Cardiac muscle cell (in vitro differentiated cells and primary cell): ENCODE data around the gene CCDC77. TPM values are rescaled to one million over a fixed set of nuclear protein-coding genes. Genes with fewer than 3 reads are reported as not detected.

ENCODE experiments used
- DNase-seq, 2 donors: peaks; one replicate each; pipeline versions ENCODE4 v3.0.0 to v3.0.0-alpha.2; 2010 to 2017; ENCODE audit warnings: low read depth in 1 of 2, low spot score in 1 of 2
- H3K27ac ChIP-seq: fragments of 200-600 bp; sonication (generic); 2 replicates; pipeline ENCODE4 v1.5.1; 2016
- H3K27me3 ChIP-seq: fragments of 200-600 bp; sonication (generic); 2 replicates; pipeline ENCODE4 v1.6.0; 2016; ENCODE audit warnings: control low read depth
- H3K36me3 ChIP-seq: fragments of 200-600 bp; sonication (generic); 2 replicates; pipeline ENCODE4 v1.5.1; 2016; ENCODE audit warnings: control low read depth
- H3K4me1 ChIP-seq: fragments of 200-600 bp; sonication (generic); 2 replicates; pipeline ENCODE4 v1.8.1; 2017; ENCODE audit warnings: low read depth, mild to moderate bottlenecking, mixed run types
- H3K4me3 ChIP-seq: fragments of 200-600 bp; sonication (generic); 2 replicates; pipeline ENCODE4 v1.5.1; 2016; ENCODE audit warnings: mild to moderate bottlenecking
- H3K9me3 ChIP-seq: fragments of 200-600 bp; sonication (generic); 2 replicates; pipeline ENCODE4 v1.5.1; 2017; ENCODE audit warnings: low read depth, mild to moderate bottlenecking, control low read depth
- polyA plus RNA-seq: library from polyadenylated mRNA; unstranded; fragments of >200 nt; fragmentation: Nextera tagmentation; extraction: Ambion mirVana; gene quantifications from 2 replicates; pipeline ENCODE4 v1.2.1, GENCODE V29; 2016
- total RNA-seq: library from RNA; depleted of rRNA; stranded (reverse); fragments of >200 nt; gene quantifications from 2 replicates; pipeline ENCODE4 v1.2.3, GENCODE V29; 2016
- TF ChIP-seq, protein P1 (sequence below): IDR thresholded peaks from 2 replicates; pipeline ENCODE4 v1.5.1; 2012; ENCODE audit warnings: low read depth, mild to moderate bottlenecking, low read length

Gene CCDC77
- total and polyA plus RNA-seq, 2 experiments from 2014 or later: 7.3 to 13.0 TPM

DNA sequence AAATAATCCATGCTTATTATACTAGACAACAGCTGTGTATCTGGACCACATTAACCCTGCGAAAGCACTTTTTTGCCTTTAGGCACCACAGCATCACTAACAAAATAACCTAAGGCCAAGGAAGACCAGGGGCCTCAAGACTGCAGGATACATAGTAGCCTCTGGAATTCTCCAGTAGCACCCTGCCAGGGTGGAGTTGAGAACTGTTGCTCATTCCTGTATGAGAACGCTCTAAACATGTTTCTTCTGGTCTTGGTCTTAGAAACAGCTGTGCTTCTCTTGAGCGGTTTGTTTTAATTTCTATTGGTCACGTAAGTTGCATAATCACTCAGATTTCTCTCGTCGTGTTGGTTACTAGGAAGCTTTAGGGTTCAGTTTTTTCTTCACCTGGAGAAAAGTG is 66.1 kb downstream of the CCDC77 start:
- no peak overlapping the region for H3K27ac ChIP-seq
- TF ChIP-seq, protein P1, sequence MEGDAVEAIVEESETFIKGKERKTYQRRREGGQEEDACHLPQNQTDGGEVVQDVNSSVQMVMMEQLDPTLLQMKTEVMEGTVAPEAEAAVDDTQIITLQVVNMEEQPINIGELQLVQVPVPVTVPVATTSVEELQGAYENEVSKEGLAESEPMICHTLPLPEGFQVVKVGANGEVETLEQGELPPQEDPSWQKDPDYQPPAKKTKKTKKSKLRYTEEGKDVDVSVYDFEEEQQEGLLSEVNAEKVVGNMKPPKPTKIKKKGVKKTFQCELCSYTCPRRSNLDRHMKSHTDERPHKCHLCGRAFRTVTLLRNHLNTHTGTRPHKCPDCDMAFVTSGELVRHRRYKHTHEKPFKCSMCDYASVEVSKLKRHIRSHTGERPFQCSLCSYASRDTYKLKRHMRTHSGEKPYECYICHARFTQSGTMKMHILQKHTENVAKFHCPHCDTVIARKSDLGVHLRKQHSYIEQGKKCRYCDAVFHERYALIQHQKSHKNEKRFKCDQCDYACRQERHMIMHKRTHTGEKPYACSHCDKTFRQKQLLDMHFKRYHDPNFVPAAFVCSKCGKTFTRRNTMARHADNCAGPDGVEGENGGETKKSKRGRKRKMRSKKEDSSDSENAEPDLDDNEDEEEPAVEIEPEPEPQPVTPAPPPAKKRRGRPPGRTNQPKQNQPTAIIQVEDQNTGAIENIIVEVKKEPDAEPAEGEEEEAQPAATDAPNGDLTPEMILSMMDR: no peak

DNA sequence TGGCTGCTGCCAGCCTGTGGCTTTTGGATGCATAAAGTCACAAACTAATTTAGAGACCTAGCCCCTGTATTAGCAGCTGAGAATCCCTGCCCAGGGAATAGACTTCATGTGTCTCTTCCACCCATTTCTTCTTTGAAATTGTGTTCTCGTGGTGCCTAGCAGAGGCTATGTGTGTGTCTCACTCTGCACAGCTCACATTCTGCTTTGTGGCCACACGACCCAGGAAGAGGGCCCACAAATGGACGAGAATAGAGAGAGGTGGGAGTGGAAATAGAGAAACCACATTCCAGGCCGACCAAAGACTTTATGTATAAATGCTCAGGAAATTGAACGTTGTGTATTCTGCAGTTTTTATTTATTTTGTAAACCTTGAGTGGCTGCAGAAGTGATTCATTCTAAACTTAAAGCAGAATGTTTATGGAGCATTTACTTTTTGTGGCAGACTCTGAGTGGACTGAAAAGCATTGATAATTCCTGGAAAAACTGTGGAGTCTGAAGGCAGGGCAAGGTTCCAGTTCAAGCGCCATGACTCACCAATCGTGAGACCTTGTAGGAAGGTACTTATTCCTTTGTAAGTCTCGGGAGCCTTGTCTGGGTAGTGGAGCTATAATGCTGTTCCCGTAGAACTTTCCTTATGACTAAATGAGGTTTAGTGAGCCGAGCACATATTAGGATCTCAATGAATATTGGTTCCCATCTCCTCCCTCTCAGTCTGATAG is 67.4 kb downstream of the CCDC77 start:
- DNase-seq: no peak
- Histone ChIP-seq H3K36me3 (no peaks in the 10 kb centered on the region), H3K4me1 (peaks cover 33% of the 10 kb centered on the region), H3K4me3 (no peak overlapping the region), H3K27ac (peak overlapping the region; percentile 33), H3K27me3 (no peaks in the 10 kb centered on the region), H3K9me3 (no peaks in the 10 kb centered on the region)
- TF ChIP-seq, protein P1: no peak

More for the DNA sequence above, 66.1 kb downstream of the CCDC77 start:
- DNase-seq: no peak
- Histone ChIP-seq H3K27me3 (no peaks in the 10 kb centered on the region), H3K4me1 (peaks cover 30% of the 10 kb centered on the region), H3K36me3 (no peaks in the 10 kb centered on the region), H3K4me3 (no peak overlapping the region), H3K9me3 (no peaks in the 10 kb centered on the region)

DNA sequence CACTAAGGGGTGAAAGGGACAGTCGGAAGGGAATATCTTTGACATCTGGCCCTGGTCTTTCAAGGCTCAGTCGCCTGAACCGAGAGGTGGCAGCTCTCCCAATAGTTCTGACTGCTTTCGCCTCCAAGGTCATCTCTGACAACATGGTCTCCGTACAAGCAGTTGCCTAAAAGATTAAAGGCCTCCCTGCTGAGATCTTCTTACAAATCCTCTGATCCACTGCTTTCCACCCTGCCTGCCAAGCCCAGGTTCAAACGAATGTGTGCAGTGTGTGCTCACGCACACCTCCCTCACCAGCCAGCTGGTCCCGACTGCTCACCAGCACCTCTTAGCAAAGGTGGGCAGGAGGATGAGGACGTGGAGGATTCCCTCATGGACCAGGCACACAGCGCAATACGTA is 68.7 kb downstream of the CCDC77 start:
- DNase-seq: peak in 1 of 2 donors; percentile 18

DNA sequence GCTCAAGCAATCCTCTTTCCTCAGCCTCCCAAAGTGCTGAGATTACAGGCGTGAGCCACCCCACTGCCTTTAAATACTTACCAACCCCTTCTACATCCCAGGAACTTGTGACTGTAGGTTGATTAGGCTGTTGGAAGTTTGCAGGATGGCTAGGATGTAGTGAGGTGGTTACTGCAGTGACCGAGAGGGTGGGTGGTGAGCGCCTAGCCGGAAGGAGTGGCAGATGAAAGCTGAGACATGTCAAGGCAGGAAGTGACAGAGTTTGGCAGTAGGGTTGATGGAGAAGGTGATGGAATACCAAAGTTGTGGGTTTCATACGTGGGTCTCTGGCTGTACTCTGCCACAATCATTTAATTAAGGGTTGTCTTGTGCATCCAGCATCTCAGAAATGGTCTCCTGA is 71.8 kb downstream of the CCDC77 start:
- H3K9me3 ChIP-seq: no peaks in the 10 kb centered on the region
- no peaks in the 10 kb centered on the region for H3K36me3 ChIP-seq
- peaks cover 32% of the 10 kb centered on the region for H3K4me1 ChIP-seq
- TF ChIP-seq, protein P1: no peak
- H3K27me3 ChIP-seq: no peaks in the 10 kb centered on the region
- H3K27ac ChIP-seq: no peak overlapping the region
- H3K4me3 ChIP-seq: no peak overlapping the region
- no peak for DNase-seq

More for the DNA sequence above, 68.7 kb downstream of the CCDC77 start:
- Histone ChIP-seq H3K4me1 (peaks cover 33% of the 10 kb centered on the region), H3K36me3 (no peaks in the 10 kb centered on the region), H3K27ac (peak overlapping the region; percentile 80), H3K27me3 (no peaks in the 10 kb centered on the region), H3K4me3 (no peak overlapping the region), H3K9me3 (no peaks in the 10 kb centered on the region)
- TF ChIP-seq, protein P1: no peak

DNA sequence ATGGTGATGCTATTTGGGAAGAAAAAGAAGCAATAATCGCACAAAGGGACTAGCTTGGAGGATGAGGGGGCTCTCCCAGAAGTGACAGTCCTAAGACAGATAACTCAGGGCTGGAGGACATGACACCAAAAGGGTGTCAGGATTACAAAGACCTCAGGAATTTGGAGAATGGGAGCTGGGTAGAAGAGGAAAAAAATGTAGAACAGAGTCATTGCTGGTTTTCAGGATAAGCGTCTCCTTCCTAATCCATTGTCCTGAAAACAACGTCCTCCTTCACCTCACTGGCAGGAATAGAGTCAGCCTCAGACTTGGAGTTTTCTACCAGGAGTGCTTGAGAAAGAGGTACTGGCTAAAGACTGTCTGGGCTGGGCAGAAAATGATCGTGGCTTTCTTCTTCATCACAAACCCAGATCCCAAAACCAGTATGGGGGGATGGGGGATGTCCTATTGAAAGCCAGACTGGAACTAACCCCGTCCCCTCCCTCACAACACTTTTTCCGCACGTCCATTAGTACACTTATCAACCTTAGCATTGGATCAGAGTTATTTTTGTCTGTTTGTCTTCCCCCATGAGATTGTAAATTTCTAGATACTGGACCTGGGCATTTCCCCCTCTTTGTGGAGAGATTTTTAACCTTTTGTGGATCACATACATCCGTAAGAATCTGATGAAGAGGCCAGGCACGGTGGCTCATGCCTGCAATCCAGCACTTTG is 72.6 kb downstream of the CCDC77 start:
- Histone ChIP-seq H3K27me3 (no peaks in the 10 kb centered on the region), H3K9me3 (no peaks in the 10 kb centered on the region), H3K4me3 (no peak overlapping the region), H3K36me3 (no peaks in the 10 kb centered on the region), H3K27ac (peak overlapping the region; percentile 80), H3K4me1 (peaks cover 32% of the 10 kb centered on the region)
- TF ChIP-seq, protein P1: no peak
- peak in 1 of 2 donors; percentile 4 for DNase-seq
